HG03571 (cell line): ENCODE data around the gene BCL2L12.

ENCODE experiments used
- ATAC-seq: cut with Tn5 transposase; IDR thresholded peaks from one replicate; pipeline ENCODE4 v1.9.1; 2021; ENCODE audit not compliant: unreplicated experiment

BCL2L12 gene

GRCh38 chr19:49684251-49684982 is 18.7 kb downstream of the BCL2L12 start:
- no peak for ATAC-seq

- no peak for ATAC-seq
These were observed 19.3 kb downstream of the BCL2L12 start for GRCh38 chr19:49684983-49685553.

GRCh38 chr19:49685845-49686332 is 20.2 kb downstream of the BCL2L12 start:
- no peak for ATAC-seq

GRCh38 chr19:49686503-49687088 is 20.9 kb downstream of the BCL2L12 start:
- ATAC-seq: no peak

- ATAC-seq: no peak
These were observed 21.4 kb downstream of the BCL2L12 start for GRCh38 chr19:49687150-49687549.

- no peak for ATAC-seq
These were observed 22.0 kb downstream of the BCL2L12 start for GRCh38 chr19:49687566-49688316.

- ATAC-seq: no peak
These were observed 22.9 kb downstream of the BCL2L12 start for GRCh38 chr19:49688531-49689132.

GRCh38 chr19:49689133-49690078 is 23.7 kb downstream of the BCL2L12 start, which contains the start of gene ADM5:
TSS of gene ADM5 (plus strand) at chr19:49689594. CDS start at chr19:49689838, 244 bp downstream.
- ATAC-seq: no peak

- no peak for ATAC-seq
These were observed 24.4 kb downstream of the BCL2L12 start for GRCh38 chr19:49690079-49690655.

GRCh38 chr19:49690656-49691242 is 25.0 kb downstream of the BCL2L12 start, which contains the start of gene CPT1C:
TSS of gene CPT1C (plus strand) at chr19:49691116. CDS start at chr19:49692253, 1,137 bp downstream.
- no peak for ATAC-seq

GRCh38 chr19:49691243-49692146 is 25.8 kb downstream of the BCL2L12 start:
- no peak for ATAC-seq

- ATAC-seq: no peak
These were observed 26.4 kb downstream of the BCL2L12 start for GRCh38 chr19:49692147-49692506.

GRCh38 chr19:49696115-49696514 is 30.4 kb downstream of the BCL2L12 start:
- ATAC-seq: no peak

GRCh38 chr19:49696865-49697264 is 31.1 kb downstream of the BCL2L12 start:
- no peak for ATAC-seq

GRCh38 chr19:49699364-49699763 is 33.6 kb downstream of the BCL2L12 start:
- ATAC-seq: no peak

GRCh38 chr19:49700563-49700962 is 34.8 kb downstream of the BCL2L12 start:
- no peak for ATAC-seq

GRCh38 chr19:49701271-49701786 is 35.6 kb downstream of the BCL2L12 start:
- ATAC-seq: no peak
